A673 (cell line): ENCODE measurements around the gene MBTPS1. TPM values are rescaled to one million over a fixed set of nuclear protein-coding genes. Genes with fewer than 3 reads are reported as not detected.

ENCODE experiments used
- BruUV-seq: library from RNA; stranded (reverse); fragments of 400-500 nt; replicated peaks from 2 replicates; lab custom pipeline; 2021; lab: Mats Ljungman, UMichigan
- CTCF ChIA-PET: fragments of 300-600 bp; sonication (Branson Sonifier 250); formaldehyde crosslinking; loops from one replicate; lab custom pipeline; 2022; ENCODE audit warnings: antibody characterized with exemption; lab: Charles Lee
- POLR2A ChIA-PET: fragments of 300-600 bp; sonication (Branson Sonifier 250); formaldehyde crosslinking; loops from one replicate; lab custom pipeline; 2022; ENCODE audit warnings: antibody characterized with exemption; ENCODE audit not compliant: low non-redundant PET; lab: Charles Lee
- DNase-seq: peaks from one replicate; pipeline ENCODE4 v3.0.0-alpha.2; 2015; ENCODE audit warnings: low spot score
- H3K27ac ChIP-seq: fragments of 200-600 bp; sonication (generic); 2 replicates; pipeline ENCODE4 v1.5.1; 2016; ENCODE audit warnings: mixed run types, low read depth, mild to moderate bottlenecking, mixed read lengths, antibody characterized with exemption, low read length; ENCODE audit not compliant: poor library complexity, severe bottlenecking
- H3K27me3 ChIP-seq: fragments of 200-600 bp; sonication (generic); replicated peaks from 2 replicates; pipeline ENCODE4 v1.6.1; 2017; ENCODE audit warnings: mixed run types, low read depth, mild to moderate bottlenecking, mixed read lengths, antibody characterized with exemption, low read length; ENCODE audit not compliant: insufficient read depth, poor library complexity
- H3K36me3 ChIP-seq: fragments of 200-600 bp; sonication (generic); 2 replicates; pipeline ENCODE4 v1.6.1; 2016; ENCODE audit warnings: mixed run types, mild to moderate bottlenecking, mixed read lengths, antibody characterized with exemption, low read length; ENCODE audit not compliant: insufficient read depth, poor library complexity, severe bottlenecking
- H3K4me1 ChIP-seq: fragments of 200-600 bp; sonication (generic); 2 replicates; pipeline ENCODE4 v1.6.1; 2017; ENCODE audit warnings: mixed run types, mild to moderate bottlenecking, mixed read lengths, antibody characterized with exemption, low read length; ENCODE audit not compliant: insufficient read depth, poor library complexity, severe bottlenecking
- H3K4me3 ChIP-seq: fragments of 200-600 bp; sonication (generic); 2 replicates; pipeline ENCODE4 v1.5.1; 2016; ENCODE audit warnings: low read depth, mixed run types, mild to moderate bottlenecking, mixed read lengths, low read length; ENCODE audit not compliant: poor library complexity, severe bottlenecking
- H3K9me3 ChIP-seq: fragments of 200-600 bp; sonication (generic); 2 replicates; pipeline ENCODE4 v1.6.1; 2016; ENCODE audit warnings: mixed run types, low read depth, mild to moderate bottlenecking, mixed read lengths, antibody characterized with exemption, low read length; ENCODE audit not compliant: poor library complexity, severe bottlenecking
- CTCF ChIP-seq: fragments of 300-800, 200-600 bp; sonication (generic); conservative IDR thresholded peaks from 2 replicates; pipeline ENCODE4 v1.5.1; 2017; ENCODE audit warnings: low read depth, mild to moderate bottlenecking, antibody characterized with exemption, low read length, moderate library complexity, mixed read lengths
- EZH2 ChIP-seq: fragments of 200-600 bp; sonication (generic); IDR thresholded peaks from 2 replicates; pipeline ENCODE4 v1.6.1; 2017; ENCODE audit warnings: borderline replicate concordance, low read depth, mild to moderate bottlenecking, mixed read lengths, antibody characterized with exemption, low read length; ENCODE audit not compliant: poor library complexity, severe bottlenecking
- intact Hi-C: fragments of 100-400 bp; cut with micrococcal nuclease; formaldehyde crosslinking; loops from one replicate; pipeline ENCODE4 v1.10.0; 2022; ENCODE audit not compliant: unreplicated experiment
- total RNA-seq: library from RNA; stranded (reverse); gene quantifications from 2 replicates; pipeline ENCODE4 v1.2.3, GENCODE V29; 2021

The MBTPS1 gene
- total RNA-seq, 1 experiment from 2014 or later, result 82.0 TPM

DNA sequence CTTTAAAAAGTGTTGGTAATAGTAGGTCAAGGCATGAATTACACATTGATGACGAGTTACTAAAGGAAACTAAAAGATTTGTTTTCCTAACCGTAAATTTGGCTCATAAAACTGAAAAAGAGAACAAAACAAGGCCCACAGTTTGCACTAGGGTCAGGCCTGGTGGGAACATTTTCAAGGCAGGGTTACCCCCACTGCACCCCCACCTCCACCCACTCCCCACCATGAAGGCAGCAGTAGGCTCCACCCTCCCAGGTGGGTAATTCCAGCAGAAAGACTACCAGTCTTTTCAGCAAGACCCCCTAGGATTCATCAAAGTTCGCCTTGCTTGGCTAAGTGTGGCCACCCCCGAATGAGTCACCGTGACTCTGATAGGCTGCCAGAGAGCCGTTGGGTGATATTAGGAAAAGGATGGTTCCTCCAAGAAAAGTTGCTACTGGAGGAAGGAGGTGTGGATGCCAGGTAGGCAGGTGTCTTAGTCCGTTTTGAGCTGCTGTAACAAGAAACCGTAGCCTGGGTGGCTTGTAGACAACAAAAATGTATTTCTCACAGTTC is 37.0 kb upstream of the MBTPS1 start:
- no TSS peak for BruUV-seq
- ChIA-PET CTCF (no interaction called here), POLR2A (no interaction called here)
- no peaks in the 10 kb centered on the region for H3K27me3 ChIP-seq
- no peaks in the 10 kb centered on the region for H3K9me3 ChIP-seq
- H3K27ac ChIP-seq, result no peak overlapping the region
- H3K36me3 ChIP-seq, result no peaks in the 10 kb centered on the region
- no peak overlapping the region for H3K4me3 ChIP-seq
- TF ChIP-seq CTCF (no peak), EZH2 (no peak)
- no peaks in the 10 kb centered on the region for H3K4me1 ChIP-seq
- DNase-seq, result no peak
- intact Hi-C loops, result no loop called here

DNA sequence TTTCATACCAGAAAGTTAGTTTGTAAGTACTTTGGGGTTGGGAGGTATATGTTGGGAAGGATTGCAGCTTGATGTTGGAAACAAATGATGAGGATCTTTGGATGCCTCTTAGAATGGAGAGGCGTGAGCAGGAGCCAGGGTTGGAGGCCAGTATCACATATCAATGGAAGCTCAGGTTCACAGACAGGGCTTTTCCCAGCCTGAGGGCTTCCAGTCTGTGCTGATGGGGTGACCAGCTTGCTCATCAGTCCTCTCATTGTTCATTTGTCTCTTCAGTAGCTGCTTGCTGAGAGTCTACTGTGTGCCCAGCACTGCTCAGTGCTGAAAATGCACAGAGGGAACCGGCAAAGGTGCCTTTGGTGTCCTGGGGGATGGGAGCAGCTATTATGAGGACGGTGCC is 34.2 kb upstream of the MBTPS1 start:
- peaks cover 16% of the 10 kb centered on the region for H3K27me3 ChIP-seq
- ChIA-PET POLR2A (no interaction called here), CTCF (no interaction called here)
- no peaks in the 10 kb centered on the region for H3K9me3 ChIP-seq
- no peaks in the 10 kb centered on the region for H3K36me3 ChIP-seq
- intact Hi-C loops, result no loop called here
- no peak overlapping the region for H3K27ac ChIP-seq
- DNase-seq, result no peak
- H3K4me3 ChIP-seq, result no peak overlapping the region
- no peaks in the 10 kb centered on the region for H3K4me1 ChIP-seq
- no TSS peak for BruUV-seq
- TF ChIP-seq EZH2 (no peak), CTCF (no peak)

- no peaks in the 10 kb centered on the region for H3K9me3 ChIP-seq
- intact Hi-C loops, result no loop called here
- H3K27ac ChIP-seq, result peak within 1 kb of the TSS; percentile 86
- H3K36me3 ChIP-seq, result no peaks in the 10 kb centered on the region
- ChIA-PET CTCF (no interaction called here), POLR2A (no interaction called here)
- H3K4me3 ChIP-seq, result peak within 1 kb of the TSS; percentile 81
- H3K27me3 ChIP-seq, result peaks cover 16% of the 10 kb centered on the region
- DNase-seq, result peak; percentile 91
- no peaks in the 10 kb centered on the region for H3K4me1 ChIP-seq
- BruUV-seq, result no TSS peak
- no peak for TF ChIP-seq EZH2
- TF ChIP-seq CTCF, result no peak
Observed at GRCh38 chr16:84144859-84145639, 28.3 kb upstream of the MBTPS1 start, which contains the start of the genes DNAAF1 and HSDL1. DNAAF1 (plus strand) TSS chr16:84145308; CDS start chr16:84145441, 133 bp downstream. HSDL1 (minus strand) TSS chr16:84145177; CDS start chr16:84131321, 13,856 bp downstream.
